B cell (primary cell): Measurements from ENCODE around the gene NPHS1.

ENCODE experiments used
- EZH2 ChIP-seq: IDR thresholded peaks from 2 replicates; pipeline ENCODE4 v1.6.1; 2012; ENCODE audit warnings: borderline replicate concordance, low read depth, mild to moderate bottlenecking, moderate library complexity, low read length; ENCODE audit not compliant: insufficient read depth, poor library complexity, severe bottlenecking
- TF ChIP-seq, protein P1 (sequence below): fragments of 200-600 bp; IDR thresholded peaks from one replicate; pipeline ENCODE4 v1.8.0; 2022; ENCODE audit warnings: antibody characterized with exemption, mild to moderate bottlenecking

GRCh38 chr19:35816262-35816661, 36.0 kb downstream of the NPHS1 start:
- TF ChIP-seq, protein P1, sequence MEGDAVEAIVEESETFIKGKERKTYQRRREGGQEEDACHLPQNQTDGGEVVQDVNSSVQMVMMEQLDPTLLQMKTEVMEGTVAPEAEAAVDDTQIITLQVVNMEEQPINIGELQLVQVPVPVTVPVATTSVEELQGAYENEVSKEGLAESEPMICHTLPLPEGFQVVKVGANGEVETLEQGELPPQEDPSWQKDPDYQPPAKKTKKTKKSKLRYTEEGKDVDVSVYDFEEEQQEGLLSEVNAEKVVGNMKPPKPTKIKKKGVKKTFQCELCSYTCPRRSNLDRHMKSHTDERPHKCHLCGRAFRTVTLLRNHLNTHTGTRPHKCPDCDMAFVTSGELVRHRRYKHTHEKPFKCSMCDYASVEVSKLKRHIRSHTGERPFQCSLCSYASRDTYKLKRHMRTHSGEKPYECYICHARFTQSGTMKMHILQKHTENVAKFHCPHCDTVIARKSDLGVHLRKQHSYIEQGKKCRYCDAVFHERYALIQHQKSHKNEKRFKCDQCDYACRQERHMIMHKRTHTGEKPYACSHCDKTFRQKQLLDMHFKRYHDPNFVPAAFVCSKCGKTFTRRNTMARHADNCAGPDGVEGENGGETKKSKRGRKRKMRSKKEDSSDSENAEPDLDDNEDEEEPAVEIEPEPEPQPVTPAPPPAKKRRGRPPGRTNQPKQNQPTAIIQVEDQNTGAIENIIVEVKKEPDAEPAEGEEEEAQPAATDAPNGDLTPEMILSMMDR: no peak
- TF ChIP-seq EZH2: no peak
